DND-41 (cell line): ENCODE measurements around the gene GRM4.

Experiments
- ATAC-seq: fragments of 200-7000 bp; cut with Tn5 transposase; 3 replicates; pipeline ENCODE4 v1.9.1; 2021; ENCODE audit warnings: low read depth; ENCODE audit not compliant: insufficient read depth
- DNase-seq: peaks from one replicate; pipeline ENCODE4 v3.0.0-alpha.2; 2020
- H2AFZ ChIP-seq: 2 replicates; pipeline ENCODE4 v1.6.0; 2012; ENCODE audit warnings: low read depth, low read length
- H3K27ac ChIP-seq: 2 replicates; pipeline ENCODE4 v1.5.1; 2012; ENCODE audit warnings: low read length, inconsistent platforms
- H3K27me3 ChIP-seq: fragments of 200-600 bp; sonication (generic); 2 replicates; pipeline ENCODE4 v1.6.0; 2012; ENCODE audit warnings: low read length, mild to moderate bottlenecking, inconsistent platforms; ENCODE audit not compliant: insufficient read depth, poor library complexity
- H3K36me3 ChIP-seq: 2 replicates; pipeline ENCODE4 v1.5.1; 2012; ENCODE audit warnings: low read length, inconsistent platforms; ENCODE audit not compliant: insufficient read depth
- H3K4me1 ChIP-seq: 2 replicates; pipeline ENCODE4 v1.5.1; 2012; ENCODE audit warnings: mild to moderate bottlenecking, low read length; ENCODE audit not compliant: insufficient read depth
- H3K4me2 ChIP-seq: 2 replicates; pipeline ENCODE4 v1.6.0; 2012; ENCODE audit warnings: mild to moderate bottlenecking, moderate library complexity, low read length, inconsistent platforms; ENCODE audit not compliant: insufficient read depth
- H3K4me3 ChIP-seq, 2 experiments: fragments of 200-600 bp in 1 of 2; shearing (Covaris generic) in 1 of 2; 2 replicates each; pipeline ENCODE4 v1.5.1; 2012 to 2016; ENCODE audit warnings: inconsistent platforms in 2 of 2, low read length in 2 of 2, mild to moderate bottlenecking in 2 of 2, low read depth in 1 of 2, moderate library complexity in 1 of 2
- H3K79me2 ChIP-seq: 2 replicates; pipeline ENCODE4 v1.6.0; 2012; ENCODE audit warnings: low read length, inconsistent platforms; ENCODE audit not compliant: insufficient read depth
- H3K9ac ChIP-seq: 2 replicates; pipeline ENCODE4 v1.6.0; 2012; ENCODE audit warnings: low read depth, mild to moderate bottlenecking, inconsistent platforms, low read length, moderate library complexity
- H3K9me3 ChIP-seq: 2 replicates; pipeline ENCODE4 v1.5.1; 2012; ENCODE audit warnings: low read length, moderate library complexity, mild to moderate bottlenecking, inconsistent platforms; ENCODE audit not compliant: insufficient read depth, severe bottlenecking
- H4K20me1 ChIP-seq: 2 replicates; pipeline ENCODE4 v1.6.0; 2012; ENCODE audit warnings: low read length; ENCODE audit not compliant: insufficient read depth
- CTCF ChIP-seq: IDR thresholded peaks from 2 replicates; pipeline ENCODE4 v1.5.1; 2012; ENCODE audit warnings: borderline replicate concordance, low read length, moderate library complexity, mild to moderate bottlenecking; ENCODE audit not compliant: poor library complexity, severe bottlenecking; ENCODE audit errors: extremely low read depth
- EZH2 ChIP-seq: IDR thresholded peaks from 3 replicates; pipeline ENCODE4 v1.6.1; 2012; ENCODE audit warnings: borderline replicate concordance, low read depth, mild to moderate bottlenecking, moderate library complexity, low read length, inconsistent platforms; ENCODE audit not compliant: severe bottlenecking

The GRM4 gene

GRCh38 chr6:34140075-34140474, 5.8 kb downstream of the GRM4 start:
- no peak for DNase-seq
- 0 out of 2 replicates have a peak, but pooled peaks cover 13% of the 10 kb centered on the region for H4K20me1 ChIP-seq
- no peak overlapping the region for H3K4me3 ChIP-seq
- no peak overlapping the region for H2AFZ ChIP-seq
- no peak overlapping the region for H3K9ac ChIP-seq
- TF ChIP-seq EZH2 (no peak), CTCF (no peak)
- no peaks in the 10 kb centered on the region for H3K4me1 ChIP-seq
- no peaks in the 10 kb centered on the region for H3K9me3 ChIP-seq
- no peak overlapping the region for H3K4me2 ChIP-seq
- no peak overlapping the region for H3K27ac ChIP-seq
- no peak for ATAC-seq
- H3K27me3 ChIP-seq: no peaks in the 10 kb centered on the region
- no peaks in the 10 kb centered on the region for H3K36me3 ChIP-seq
- no peaks in the 10 kb centered on the region for H3K79me2 ChIP-seq

- DNase-seq: no peak
- no peak overlapping the region for H3K4me2 ChIP-seq
- no peaks in the 10 kb centered on the region for H3K79me2 ChIP-seq
- H3K36me3 ChIP-seq: no peaks in the 10 kb centered on the region
- H3K4me3 ChIP-seq: no peak overlapping the region
- H3K27me3 ChIP-seq: no peaks in the 10 kb centered on the region
- no peaks in the 10 kb centered on the region for H3K4me1 ChIP-seq
- no peak for ATAC-seq
- no peak overlapping the region for H3K9ac ChIP-seq
- H2AFZ ChIP-seq: no peak overlapping the region
- TF ChIP-seq CTCF (no peak), EZH2 (no peak)
- H3K9me3 ChIP-seq: no peaks in the 10 kb centered on the region
- H4K20me1 ChIP-seq: 0 out of 2 replicates have a peak, but pooled peaks cover 9% of the 10 kb centered on the region
- H3K27ac ChIP-seq: no peak overlapping the region
These were observed 6.9 kb downstream of the GRM4 start for GRCh38 chr6:34138914-34139510.

- Histone ChIP-seq H3K4me1 (no peaks in the 10 kb centered on the region), H3K4me3 (no peak overlapping the region), H3K36me3 (no peaks in the 10 kb centered on the region), H2AFZ (no peak overlapping the region), H3K9me3 (no peaks in the 10 kb centered on the region), H4K20me1 (peaks cover 12% of the 10 kb centered on the region), H3K27me3 (no peaks in the 10 kb centered on the region), H3K27ac (no peak overlapping the region), H3K4me2 (no peak overlapping the region), H3K79me2 (no peaks in the 10 kb centered on the region), H3K9ac (no peak overlapping the region)
- TF ChIP-seq EZH2 (no peak), CTCF (no peak)
- ATAC-seq (no peak), DNase-seq (no peak)
These were observed 7.7 kb downstream of the GRM4 start for GRCh38 chr6:34138191-34138590.
